Stimulated activated CD4-positive, alpha-beta T cell treated with anti-CD3 and anti-CD28 coated beads, TNF-alpha, amount 100 ng/mL, for 4 hours (primary cell): Measurements from ENCODE around the gene LYAR.

ENCODE experiments used
- DNase-seq, 3 experiments: peaks; one replicate each; pipeline ENCODE4 v3.0.0-alpha.2; 2020; ENCODE audit warnings: low read depth in 3 of 3

LYAR gene

DNA sequence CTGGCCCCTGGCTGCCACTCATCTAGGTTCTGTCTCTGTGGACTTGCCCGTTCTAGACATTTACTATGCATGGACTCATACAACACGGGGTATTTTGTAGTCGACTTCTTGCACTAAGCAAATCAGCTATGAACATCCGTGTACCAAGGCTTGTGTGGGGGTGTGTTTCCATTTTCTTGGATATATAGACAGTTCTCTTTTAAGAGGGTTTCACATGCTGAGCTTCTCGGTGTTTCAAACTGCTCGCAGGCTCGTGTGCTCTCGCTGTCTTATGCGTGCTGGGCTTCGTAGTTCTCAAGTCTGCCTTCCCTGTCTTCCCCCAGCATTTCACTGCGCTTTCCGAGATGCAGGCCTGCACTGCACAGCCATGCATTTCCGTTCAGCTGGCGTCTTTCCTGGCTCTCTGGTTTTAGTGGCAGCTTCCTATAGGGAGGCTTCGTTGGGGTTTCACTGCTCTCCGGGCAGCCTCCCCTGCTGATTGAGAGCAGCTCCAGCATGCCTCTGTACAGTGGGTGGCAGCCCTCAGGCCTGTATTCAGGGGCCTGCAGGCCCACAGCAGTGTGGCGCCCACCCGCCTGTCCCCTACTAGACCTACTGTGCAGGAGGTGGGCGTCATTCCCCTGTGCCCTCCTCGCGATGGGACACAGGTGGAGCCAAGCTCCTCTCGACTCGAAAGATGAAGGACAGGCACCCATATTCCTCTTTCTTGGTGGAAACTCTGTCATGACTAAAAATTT lies 27.7 kb upstream of the LYAR start:
- DNase-seq = no peak

DNA sequence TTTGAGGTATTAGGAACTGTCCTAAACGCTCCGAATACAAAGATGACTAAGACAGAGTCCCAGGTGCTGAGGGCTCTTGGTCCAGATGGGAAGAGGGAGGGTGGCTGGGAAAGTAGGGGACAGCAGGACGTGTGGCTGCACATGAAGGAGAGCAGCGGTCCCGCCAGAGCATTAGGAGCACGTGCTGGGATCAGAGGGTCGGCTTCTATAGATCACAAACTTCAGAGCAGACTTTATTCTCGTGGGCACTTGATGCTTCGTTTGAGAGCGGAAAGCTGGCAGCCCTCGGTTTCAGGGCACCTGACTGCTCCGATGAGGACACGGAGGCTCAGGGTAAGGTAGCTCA lies 26.2 kb upstream of the LYAR start:
- DNase-seq = no peak

DNA sequence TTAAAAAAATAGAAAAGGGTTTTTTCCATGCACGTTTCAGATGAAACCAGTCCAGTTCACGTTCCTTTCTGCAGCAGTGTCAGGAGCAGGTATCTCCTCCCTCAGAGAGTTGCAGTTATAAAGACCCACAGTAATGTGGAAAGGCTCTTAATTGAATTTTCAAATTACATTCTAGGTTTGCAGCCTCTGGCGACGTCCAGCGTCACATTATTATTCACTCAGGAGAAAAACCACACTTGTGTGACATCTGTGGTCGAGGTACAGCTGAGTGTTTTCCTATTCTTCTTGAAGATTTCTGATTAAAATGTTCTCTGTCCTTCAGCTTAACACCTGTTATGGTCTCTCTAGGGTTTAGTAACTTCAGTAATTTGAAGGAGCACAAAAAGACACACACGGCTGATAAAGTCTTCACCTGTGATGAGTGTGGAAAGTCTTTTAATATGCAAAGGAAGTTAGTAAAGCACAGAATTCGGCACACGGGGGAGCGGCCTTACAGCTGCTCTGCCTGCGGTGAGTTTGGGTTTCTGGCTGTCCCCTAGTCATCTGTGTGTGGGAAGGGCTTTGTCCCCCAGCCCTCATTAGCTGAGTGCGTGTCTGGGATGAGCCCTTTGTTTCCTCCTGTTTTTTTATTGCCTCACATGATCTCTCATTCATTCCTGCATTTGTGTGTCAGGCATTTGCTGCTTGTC lies 25.7 kb upstream of the LYAR start:
- no peak for DNase-seq

DNA sequence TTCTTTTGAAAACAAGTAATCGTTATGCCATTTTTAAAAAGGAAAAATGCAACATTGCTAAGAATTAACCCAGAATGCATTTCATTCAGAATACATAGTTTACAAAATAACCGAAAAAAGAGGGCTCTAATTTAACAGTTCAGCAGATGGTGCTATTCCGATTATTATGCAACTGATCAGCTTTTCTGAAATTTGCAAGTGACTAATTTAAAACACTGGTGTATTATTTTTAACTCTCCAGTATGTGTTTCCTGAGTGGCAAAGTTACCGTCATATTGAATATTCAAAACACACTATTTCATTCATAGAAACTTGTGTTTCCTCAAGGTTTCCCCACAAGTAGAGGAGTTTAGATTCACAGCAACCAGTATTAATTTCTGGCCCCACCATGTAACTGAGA lies 21.2 kb upstream of the LYAR start:
- DNase-seq = no peak

DNA sequence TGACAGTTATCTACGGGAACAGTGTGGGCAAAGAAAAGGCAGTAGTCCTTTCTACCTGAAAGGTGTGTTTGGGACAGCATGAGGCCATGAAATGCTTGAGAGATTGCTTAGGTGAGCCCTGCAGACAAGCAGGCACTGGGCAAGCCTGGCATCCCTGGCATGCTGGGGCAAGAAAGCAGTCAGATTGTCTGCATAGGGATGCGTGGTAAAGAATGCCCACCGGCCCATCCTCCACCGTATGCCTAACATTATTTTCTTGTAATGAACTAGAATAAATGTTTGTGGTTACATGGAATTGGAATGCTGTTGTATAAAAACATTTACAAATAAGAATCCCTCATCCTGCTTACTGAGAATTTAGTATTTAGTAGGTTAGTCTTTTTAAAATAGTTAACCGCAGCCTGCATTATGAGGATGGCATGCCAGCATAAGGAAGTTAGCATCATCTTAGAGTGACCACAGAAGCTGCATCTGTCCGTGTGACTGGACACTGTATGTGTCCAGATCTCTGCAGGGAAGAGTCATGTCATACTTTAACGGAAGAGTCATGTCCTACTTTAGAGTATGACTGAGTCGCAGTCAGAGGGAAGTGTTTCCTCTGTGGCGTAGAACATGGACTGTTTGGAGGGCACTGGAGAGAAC lies 19.0 kb upstream of the LYAR start:
- no peak for DNase-seq

DNA sequence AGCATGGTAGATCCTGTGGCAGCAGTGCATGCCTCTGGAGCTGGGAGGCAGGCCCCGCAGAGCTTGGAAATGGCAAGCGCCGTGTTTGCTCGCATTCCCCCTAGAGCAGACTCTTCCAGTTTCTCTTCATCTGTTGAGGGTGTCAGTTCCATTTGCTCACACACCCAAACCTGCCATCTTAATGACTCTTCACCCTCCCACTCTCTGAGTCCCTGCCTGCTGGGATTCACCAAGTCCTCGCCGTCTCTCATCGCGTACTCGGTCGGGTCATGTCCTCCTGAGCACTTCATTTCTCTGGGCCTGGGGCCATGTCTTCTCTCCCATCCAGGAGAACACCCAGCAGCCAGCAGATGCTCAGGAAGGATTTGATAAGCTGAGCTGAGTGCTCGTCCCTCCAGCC lies 17.0 kb upstream of the LYAR start:
- DNase-seq = no peak

DNA sequence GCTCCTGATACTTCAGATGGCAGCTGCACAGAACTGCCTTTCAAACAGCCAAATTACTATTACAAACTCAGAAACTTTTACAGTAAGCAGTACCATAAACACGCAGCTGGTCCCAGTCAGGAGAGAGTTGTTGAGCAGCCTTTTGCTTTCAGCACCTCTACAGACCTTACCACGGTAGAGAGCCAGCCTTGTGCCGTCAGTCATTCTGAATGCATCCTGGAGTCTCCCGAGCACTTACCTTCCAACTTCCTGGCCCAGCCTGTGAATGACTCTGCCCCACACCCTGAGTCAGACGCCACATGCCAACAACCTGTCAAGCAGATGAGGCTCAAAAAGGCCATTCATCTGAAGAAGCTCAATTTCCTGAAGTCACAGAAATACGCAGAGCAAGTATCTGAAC lies 12.5 kb upstream of the LYAR start:
- no peak for DNase-seq

DNA sequence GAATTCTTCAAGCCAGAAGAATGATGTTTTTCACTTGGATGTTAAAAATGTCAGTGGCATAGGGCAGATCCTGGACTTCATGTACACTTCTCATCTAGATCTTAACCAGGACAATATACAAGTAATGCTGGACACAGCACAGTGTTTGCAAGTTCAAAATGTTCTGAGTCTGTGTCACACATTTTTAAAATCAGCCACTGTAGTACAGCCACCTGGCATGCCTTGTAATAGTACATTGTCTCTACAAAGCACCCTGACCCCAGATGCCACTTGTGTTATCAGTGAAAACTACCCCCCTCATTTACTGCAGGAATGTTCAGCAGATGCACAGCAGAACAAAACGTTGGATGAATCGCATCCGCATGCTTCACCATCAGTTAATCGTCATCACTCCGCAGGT lies 12.0 kb upstream of the LYAR start:
- no peak for DNase-seq

DNA sequence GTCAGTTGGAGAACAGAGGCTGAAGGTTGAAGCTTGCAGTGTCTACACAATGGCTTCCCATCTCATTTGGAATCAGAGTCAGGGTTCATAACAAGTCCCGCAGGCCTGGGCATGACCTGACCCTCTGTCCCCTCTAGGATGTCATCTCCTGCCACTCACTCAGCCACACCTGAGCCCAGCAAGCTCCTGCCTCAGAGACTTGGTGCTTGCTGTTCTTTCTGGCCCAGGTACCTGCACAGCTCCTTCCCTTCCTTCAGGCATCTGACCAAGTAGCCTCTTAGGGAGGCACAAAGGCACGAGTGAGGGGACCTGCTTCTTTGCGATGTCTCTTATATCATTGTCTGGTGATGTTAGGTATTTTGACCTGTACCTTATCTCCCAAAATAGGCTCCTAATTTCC lies 9.1 kb upstream of the LYAR start:
- DNase-seq = no peak

DNA sequence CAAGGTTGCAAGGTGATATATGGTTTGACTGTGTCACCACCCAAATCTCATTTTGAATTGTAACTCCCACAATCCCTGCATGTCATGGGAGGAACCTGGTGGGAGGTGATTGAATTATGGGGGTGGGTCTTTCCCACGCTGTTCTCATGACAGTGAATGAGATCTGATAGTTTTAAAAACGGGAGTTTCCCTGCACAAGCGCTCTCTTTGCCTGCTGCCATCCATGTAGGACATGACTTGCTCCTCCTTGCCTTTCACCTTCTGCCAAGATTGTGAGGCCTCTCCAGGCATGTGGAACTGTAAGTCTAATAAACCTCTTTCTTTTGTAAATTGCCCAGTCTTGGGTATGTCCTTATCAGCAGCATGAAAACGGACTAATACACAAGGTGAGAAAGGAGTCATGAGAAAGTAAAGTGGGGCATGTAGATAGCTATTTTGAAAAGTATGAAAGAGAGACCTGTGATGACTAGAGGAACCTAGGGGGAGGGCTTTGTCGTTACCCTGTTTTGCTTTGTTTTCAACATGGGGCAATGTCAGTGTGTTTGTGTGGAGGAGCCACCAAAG lies 6.4 kb upstream of the LYAR start:
- no peak for DNase-seq

DNA sequence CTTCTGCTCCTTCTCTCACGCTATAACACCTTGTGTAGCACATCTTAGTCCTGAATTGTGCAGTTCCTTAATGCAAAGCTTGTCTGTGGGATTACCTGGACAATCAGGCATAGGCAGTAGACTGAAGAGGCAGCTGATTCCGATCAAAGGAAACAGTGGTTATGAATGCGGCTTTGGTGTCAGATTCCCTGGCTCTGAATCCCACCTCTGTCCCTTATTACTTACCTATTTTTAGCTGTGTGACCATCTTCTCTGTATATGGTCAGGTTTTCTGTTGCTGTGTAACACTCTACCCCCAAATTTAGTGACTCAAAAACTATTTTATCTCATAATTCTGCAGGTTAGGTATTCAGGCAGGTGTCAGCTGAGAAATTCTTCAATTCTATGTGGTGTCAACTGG lies 3.3 kb upstream of the LYAR start:
- DNase-seq = no peak

DNA sequence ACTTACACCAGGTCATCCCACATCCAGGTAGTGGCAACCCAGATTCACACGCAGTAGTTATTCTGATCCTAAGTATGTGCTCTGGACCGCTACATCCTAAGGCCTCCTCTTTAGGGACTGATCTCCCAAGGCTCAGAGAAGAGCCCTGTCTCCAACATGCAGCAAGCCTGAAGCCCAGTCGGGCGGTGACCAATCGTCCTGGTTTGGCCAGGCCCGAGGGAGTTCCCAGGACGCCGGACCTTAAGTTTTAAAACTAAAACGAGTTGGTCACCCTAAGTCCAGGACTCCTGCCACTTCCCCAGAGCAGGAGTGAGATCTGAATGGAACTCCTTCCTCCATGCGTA lies 385 bp downstream of the LYAR start:
- DNase-seq = no peak

DNA sequence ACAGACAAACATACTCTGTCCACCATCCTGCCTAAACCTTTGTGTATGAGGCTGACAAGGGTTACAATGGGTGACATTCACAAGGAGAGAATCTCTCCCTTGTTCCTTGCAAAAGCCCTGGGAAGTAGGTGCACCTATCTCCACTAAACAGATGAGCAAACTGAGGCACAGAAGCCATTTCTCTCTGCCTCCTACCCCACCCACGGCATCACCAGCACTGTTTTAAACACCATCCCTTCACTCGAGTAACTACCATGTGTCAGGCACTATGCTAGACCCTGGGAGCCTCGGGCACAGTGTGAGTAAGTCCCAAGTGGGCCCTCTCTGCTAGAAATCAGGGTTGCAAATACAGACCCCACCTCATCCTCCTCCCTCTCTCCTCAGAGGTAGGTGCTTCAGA lies 899 bp downstream of the LYAR start:
- no peak for DNase-seq

DNA sequence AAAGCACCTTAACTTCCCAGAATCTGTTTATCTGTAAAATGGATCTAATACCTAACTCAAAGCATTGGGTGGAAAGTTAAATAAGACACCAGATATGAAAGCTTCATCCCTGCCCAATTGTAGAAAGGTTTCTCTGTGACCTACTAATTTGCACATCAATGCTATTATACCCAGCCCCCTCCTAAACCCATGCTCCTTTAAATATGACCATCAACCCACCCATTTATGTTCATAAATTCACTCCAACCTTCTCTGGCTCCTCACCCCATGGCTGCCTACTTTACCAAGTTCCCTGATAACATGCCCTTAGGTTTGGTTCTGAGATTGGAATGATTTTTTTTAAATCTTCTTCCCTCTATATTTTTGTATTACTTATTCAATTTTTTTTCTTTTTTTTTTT lies 1.9 kb downstream of the LYAR start:
- DNase-seq = no peak

DNA sequence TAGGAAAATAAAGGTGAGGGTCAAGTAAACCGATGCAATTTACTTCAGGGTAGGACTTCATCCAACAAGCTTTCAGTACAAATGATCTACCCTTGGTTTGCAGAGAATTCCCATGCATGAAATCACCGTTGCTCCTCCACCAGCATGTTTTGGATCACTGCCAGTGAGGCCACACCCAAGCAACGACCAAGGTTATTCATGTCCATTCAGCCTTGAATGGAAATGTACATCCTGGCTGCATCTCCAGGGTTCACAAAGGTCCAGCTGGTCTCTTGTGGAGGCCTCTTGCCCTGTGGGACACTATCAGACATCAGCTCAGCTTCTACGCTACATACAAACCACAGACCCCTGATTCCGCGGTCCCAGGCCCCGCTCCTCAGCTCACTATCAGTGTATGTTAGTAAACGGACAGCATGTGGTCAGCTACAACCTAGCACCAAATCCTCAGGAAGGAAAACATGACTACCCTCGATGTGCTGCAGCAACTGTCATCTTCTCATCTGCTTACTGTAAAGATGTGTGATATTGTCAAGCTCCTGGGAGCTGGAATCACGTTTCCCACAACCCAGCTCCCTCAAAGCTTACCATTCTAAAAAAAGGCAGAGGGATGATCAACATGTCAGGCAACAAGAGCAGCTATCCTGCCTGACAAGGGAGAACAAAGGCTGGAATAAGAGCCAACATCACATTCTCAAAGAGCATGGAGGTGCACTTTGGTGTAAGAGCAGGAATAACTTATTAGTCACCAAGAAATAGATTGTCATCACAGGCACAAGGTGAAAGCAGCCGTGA lies 4.9 kb downstream of the LYAR start:
- DNase-seq = no peak

DNA sequence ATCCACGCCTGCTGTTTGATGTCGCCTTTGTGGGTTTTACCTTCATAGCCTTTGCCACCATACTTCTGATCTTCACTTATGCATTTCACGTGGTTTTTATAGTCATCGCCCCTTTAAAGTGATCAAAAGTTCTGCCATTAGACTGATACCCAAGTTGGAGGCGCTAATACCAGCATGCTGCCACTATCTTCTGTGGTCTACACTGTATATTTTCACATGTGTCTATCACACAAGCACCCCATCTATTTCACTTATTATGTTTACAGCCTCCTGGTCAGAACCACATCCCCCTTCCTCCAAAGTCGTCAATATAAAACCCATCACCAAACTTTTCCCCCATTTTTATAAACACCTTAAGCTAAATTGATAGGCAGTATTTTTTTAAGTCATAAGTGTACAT lies 8.2 kb downstream of the LYAR start:
- no peak for DNase-seq

DNA sequence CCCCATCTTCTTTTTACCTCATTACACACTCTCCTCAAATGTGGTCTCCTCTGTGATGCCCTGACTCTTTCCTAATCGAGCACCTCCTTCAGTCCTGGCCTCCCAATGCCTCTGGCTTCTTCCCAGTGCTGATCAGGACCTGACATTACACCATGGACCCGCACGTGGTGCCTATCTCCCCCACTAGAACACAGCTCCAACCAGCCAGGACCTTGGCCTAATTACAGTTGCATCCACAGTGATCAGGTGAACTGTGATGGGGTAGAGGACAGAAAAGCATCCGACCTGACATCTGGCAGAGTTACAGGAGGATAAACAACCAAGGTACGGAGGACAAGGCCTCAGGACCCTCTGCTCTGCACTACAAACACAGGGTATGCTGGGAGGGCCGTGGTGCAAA lies 12.4 kb downstream of the LYAR start:
- DNase-seq = no peak

DNA sequence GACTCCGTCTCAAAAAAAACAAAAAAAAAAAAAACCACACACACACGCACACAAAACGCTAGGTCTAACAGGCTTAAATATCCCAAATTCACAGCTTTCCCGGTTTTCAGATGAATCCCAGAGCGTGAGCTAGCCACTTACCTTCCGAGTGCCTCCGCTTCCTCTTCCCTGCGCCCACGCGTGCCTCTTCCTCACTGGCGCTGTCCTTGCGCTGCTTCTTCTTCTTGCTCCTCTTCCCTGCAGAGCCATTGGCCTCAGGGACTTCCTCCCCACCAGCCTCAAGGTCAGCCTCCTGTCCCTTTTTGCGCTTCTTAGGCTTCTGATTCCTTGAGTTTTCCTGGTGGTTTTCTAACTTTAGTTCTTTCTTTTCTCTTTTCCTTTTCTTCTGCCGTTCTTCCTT lies 15.7 kb downstream of the LYAR start:
- DNase-seq = no peak

DNA sequence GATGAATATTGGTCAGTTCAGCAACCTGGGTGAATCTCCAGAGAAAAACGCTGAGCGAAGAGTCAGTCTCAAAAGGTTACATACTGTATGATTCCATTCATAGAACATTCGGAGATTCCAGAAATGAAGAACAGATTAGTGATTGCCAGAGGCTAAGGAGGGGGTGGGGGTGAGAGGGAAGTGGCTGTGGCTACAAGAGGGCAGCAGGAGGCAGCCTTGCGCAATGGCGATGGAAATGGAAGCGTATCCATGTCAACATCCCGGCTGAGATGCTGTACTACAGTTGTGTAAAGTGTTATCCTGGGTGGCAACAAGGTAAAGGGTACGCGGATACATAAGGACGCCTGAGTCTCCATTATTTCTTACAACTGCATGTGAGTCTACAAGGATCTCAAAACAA lies 18.0 kb downstream of the LYAR start:
- DNase-seq = no peak

DNA sequence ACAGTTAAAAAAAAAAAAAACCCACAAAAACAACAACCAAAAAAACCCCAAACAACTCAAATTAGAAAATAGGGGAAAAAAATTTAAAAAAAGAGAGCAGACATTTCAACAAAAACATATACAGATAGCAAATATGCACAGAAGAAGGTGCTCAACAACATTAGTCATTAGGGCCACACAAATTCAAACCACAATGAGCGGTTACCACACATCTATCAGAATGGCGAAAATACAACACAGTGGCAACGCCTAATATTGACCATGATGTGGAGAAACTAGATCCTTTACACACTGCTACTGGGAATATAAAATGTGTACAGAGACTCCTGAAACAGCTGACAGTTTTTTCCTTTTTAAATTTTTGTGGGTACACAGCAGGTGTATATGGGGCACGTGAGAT lies 19.4 kb downstream of the LYAR start:
- no peak for DNase-seq

DNA sequence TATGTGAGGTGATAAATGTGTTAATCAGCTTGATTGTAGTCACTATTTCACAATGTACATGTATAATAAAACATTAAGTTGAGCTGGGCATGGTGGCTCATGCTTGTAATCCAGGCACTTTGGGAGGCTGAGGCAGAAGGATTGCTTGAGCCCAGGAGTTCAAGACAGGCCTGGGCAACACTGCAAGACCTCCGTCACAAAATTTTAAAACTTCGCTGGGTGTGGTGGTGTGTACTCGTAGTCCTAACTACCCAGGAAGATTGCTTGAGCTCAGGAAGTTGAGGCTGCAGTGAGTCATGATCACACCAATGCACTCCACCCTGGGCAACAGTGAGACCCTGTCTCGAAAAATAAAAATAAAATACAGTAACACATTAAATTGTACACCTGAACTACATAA lies 20.1 kb downstream of the LYAR start:
- DNase-seq = no peak

DNA sequence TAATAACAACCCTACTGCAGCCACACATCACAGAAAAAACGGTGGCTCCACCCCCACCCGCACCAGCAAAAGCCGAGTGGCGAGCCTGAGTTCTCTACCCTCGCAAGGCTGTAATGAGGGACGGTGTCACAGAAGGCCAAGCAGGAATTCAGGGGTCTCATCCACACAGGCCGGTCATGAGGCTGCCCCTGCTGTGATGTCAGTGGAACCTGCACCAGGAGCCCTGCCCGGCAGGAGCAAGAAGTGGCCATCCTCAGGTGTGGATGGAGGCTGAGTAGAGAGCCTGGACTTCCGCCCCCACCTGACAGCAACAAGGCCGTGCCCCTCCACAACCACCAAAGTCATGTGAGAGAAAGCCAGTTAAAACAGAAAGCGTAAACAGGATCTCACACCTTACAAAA lies 20.6 kb downstream of the LYAR start:
- DNase-seq = no peak
